ENCODE results near the gene CDH12. TPM values are rescaled to one million over a fixed set of nuclear protein-coding genes. Genes with fewer than 3 reads are reported as not detected.
"Not testable (repeated sequence)": the region's sequence is repeated elsewhere in the genome, so short reads cannot be mapped to it uniquely, and the experiment has no call there.

Gene CDH12
- total RNA-seq, 1 donor from 2014 or later = not detected

GRCh38 chr5:22776285-22776684 lies 76.9 kb downstream of the CDH12 start:
- ATAC-seq (no peak), DNase-seq (ENCODE audit: low spot score) (no peak)

- not testable (repeated sequence) for ATAC-seq; DNase-seq (ENCODE audit: low spot score)
These were observed 78.9 kb downstream of the CDH12 start for GRCh38 chr5:22774214-22774613.

DNA sequence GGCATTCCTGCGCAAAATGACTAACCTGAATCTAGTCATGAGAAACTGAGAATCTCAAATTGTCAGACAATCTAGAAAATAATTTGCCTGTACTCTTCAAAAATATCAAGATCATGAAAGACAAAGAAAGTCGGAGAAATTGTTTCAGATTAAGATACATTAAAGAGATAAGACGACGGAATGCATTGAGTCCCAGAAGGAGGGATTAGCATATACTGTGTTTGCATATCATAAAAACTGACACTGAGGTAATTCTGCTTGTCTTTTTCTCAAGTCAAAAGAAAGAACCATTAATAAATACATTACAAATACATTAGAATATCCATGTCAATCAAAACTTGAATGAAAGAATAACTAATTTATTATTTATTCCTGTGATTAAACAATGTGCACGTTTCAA lies 88.4 kb downstream of the CDH12 start:
- ATAC-seq = no peak
- DNase-seq (ENCODE audit: low spot score) = no peak

- no peak for ATAC-seq
These were observed 95.4 kb downstream of the CDH12 start for GRCh38 chr5:22757776-22758175.

DNA sequence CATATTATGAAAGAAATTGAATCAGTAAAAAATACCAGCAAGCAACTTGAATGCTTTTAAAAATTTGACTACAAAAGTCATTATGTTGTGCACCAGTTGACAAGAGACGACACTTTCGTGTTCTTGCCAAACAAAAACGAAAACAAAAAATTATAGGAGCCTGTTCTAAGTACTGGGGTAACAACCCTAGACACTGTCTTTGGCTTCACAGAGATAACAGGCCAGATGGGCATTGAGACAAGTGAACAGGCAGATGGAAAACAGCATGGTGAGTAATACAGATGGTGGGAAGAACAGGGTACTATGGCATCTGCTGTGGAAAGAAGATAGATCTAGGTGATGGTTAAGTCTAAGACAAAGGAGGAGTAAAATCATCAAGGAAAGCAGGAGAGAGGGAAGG lies 99.0 kb downstream of the CDH12 start:
- ATAC-seq (no peak), DNase-seq (ENCODE audit: low spot score) (no peak)

More at GRCh38 chr5:22757776-22758175, 95.4 kb downstream of the CDH12 start:
- DNase-seq (ENCODE audit: low spot score) = no peak

GRCh38 chr5:22751536-22751935 lies 101.6 kb downstream of the CDH12 start:
- ATAC-seq (no peak), DNase-seq (ENCODE audit: low spot score) (no peak)

- ATAC-seq (no peak), DNase-seq (ENCODE audit: low spot score) (no peak)
These were observed 116.6 kb downstream of the CDH12 start for GRCh38 chr5:22736443-22737003.

- ATAC-seq = no peak
- no peak for DNase-seq (ENCODE audit: low spot score)
These were observed 118.2 kb downstream of the CDH12 start for GRCh38 chr5:22734907-22735306.

DNA sequence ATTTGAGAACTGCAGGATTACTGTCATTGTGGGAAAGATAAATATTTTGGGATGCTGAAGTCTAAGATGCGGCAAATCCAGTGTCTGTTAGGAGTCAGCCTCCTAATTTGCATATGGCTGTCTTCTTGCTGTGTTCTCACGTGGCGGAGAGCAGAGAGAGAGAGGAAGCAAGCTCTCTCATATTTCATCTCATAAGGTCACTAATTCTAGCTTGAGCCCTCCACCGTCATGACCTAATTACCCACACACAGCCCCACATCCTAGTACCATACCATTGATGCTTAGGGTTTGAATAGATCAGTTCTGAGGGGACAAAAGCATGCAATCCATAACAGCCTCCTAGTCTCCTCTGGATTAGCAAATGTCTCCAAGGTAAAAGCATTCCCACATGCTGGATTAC lies 124.5 kb downstream of the CDH12 start:
- no peak for ATAC-seq
- DNase-seq (ENCODE audit: low spot score) = no peak

DNA sequence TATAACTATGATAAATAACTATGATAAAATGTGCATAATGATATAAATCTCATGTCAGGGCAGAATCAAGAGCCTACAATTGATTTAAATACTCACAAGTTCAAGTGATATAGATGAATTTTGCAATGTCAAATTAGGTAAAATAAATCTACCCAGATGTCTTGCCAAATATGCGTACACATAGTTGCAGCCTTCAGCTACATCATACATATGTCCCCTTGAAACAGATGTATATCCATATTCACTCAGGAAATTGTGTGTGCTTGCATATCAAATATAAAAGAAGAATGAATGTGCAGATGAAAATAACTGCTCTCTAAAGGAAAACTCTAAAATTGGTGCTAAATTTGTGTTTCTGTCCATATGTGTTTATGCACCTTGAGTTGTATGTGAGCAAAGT lies 130.7 kb downstream of the CDH12 start:
- ATAC-seq (no peak), DNase-seq (ENCODE audit: low spot score) (no peak)

- ATAC-seq (no peak), DNase-seq (ENCODE audit: low spot score) (no peak)
These were observed 131.1 kb downstream of the CDH12 start for GRCh38 chr5:22722056-22722455.

DNA sequence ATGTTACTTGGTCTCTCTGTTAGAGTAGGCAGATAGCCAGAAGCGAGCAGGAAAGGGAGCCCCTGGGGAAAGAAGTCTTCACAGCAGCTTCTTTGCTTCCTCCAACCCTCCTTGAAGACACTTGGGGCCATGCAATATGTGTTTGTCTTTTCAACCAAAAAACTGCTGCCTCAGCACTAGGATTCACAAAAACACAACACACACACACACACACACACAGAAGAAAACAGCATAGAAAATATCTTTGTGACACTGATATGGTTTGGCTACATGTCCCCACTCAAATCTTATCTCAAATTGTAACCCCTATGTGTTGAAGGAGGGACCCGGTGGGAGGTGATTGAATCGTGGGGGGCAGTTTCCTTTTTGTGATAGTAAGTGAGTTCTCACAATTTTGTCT lies 133.3 kb downstream of the CDH12 start:
- DNase-seq (ENCODE audit: low spot score) (no peak), ATAC-seq (no peak)

GRCh38 chr5:22710660-22711059 lies 142.5 kb downstream of the CDH12 start:
- DNase-seq (ENCODE audit: low spot score) (no peak), ATAC-seq (no peak)

GRCh38 chr5:22709743-22710142 lies 143.4 kb downstream of the CDH12 start:
- ATAC-seq (no peak), DNase-seq (ENCODE audit: low spot score) (no peak)

- DNase-seq (ENCODE audit: low spot score) (no peak), ATAC-seq (no peak)
These were observed 144.3 kb downstream of the CDH12 start for GRCh38 chr5:22708770-22709328.

DNA sequence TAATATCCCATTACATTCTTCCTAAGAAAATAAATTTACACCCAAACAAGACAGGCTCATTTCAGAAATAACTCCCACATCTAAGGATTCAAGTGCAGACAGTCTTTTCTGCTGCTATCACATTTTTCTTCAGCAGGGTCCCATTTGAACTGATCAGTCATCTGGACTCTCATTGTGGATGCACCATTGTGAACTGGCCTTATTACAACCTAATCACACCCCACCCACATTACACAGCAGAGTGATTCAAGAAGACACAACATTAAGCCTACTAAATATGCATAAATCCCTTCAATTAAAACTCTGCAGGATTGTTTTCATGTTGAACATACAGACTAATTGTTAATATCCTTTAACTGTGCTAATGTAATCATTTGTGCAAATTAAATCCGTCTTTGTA lies 146.2 kb downstream of the CDH12 start:
- ATAC-seq = no peak
- DNase-seq (ENCODE audit: low spot score) = no peak

DNA sequence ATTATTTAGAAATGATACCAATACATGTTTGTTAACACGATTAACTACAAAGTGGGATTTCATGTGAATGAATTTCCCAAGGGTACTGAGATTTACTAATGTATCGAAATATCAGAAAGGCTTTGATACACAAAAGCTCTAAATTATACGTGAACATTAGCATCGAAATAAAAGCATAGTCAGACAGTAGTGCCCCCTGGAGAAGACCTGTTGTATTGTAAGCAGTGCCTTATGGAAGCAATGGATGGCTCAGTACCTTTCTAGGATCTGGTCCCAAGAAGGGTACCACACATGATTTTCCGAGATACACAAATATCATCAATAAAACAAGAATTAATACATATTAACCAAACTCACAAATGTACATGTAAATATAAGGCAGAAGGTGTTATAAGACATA lies 153.8 kb downstream of the CDH12 start:
- DNase-seq (ENCODE audit: low spot score) (no peak), ATAC-seq (no peak)

DNA sequence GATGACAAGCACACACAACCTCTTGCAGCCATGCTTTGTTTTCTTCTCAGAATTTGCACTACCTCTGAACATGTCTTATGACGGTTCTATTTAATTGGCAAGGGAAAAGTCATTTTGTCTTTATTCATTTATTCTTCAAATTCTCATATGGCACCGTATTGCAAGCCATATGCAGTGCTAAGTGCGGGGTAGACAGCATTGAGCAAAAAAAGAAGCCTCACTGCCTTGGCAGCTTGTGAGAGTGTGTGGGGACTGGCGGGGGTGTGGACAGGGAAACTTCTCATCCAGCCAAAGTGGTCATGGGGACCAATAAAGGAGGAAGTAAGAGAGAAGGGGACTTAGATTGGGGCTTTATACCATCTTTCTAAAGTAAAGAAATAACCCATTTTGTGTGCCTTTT lies 160.0 kb downstream of the CDH12 start:
- ATAC-seq = no peak
- DNase-seq (ENCODE audit: low spot score) = no peak

DNA sequence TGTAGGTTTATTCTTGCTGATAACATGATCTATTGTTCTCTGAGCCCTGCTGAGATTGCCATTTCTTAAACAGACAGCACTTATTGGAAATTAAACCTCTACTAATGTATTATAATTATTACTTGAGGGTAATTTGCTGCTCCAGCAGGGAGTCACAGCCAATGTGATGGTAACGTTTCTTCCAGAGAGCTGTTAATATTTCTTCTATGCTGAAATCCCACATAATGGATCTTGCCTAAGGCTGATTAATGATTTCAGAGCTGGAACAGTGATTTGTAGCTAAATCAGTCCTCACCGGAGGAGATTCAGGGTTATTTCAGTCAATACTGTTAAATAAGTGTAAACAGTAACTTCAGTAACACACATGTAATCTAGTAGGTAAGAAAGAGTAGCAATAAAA lies 170.1 kb downstream of the CDH12 start:
- DNase-seq (ENCODE audit: low spot score) = no peak
- no peak for ATAC-seq

DNA sequence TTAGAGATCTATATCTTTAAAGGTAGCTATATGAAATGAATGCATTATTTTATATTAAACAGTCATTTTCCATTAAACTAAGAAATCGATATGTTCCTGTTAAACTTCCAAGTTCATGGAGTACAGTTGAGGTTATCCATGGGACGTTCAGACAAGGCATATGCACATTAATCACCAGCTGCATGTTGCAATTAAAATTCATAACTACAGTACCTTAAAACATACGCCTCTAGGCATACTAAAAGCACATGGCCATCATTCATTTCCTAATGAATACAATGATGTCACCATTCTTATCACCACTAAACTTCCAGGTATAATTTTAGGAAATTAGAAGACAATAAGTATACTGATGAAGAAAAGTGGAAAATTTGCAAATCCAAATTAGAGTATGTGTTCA lies 174.3 kb downstream of the CDH12 start:
- no peak for ATAC-seq
- DNase-seq (ENCODE audit: low spot score) = no peak

DNA sequence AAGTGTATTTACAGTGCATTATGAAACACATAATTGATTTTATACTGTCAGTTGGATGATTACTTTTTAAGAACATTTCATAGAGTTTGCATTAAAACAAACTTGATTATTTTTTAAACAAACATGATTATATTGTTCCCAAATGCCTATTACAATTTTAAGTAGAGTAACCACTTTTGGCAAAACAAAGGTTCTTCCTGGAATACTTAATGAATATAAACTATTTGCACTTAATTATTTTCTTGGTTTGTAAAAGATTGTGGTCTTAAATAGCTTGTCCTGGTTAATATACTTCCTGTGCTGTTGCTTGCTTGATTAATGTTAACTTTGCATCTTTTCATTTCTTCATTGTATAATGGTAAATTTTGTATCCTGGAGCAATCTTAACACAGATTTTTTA lies 180.0 kb downstream of the CDH12 start:
- DNase-seq (ENCODE audit: low spot score) = no peak
- no peak for ATAC-seq

DNA sequence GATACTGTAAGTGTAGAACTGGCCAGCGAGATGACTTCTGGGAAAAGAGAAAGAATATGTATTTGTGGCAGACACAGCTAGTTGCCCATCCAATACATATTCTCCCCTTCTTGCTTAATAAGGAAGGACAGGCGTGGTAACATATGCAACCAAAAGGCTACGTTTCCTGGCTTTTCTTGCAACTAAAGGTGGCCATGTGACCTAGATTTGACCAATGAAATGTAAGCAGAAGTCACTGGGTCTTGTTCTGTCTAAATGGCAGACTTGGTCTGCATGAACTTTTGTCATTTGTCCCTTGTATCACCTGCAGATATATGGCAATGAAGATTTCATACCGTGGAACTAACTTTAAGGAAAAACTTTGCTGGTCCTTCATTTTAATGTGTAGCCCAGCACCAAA lies 183.8 kb downstream of the CDH12 start:
- ATAC-seq (no peak), DNase-seq (ENCODE audit: low spot score) (no peak)

GRCh38 chr5:22665801-22666200 lies 187.3 kb downstream of the CDH12 start:
- no peak for DNase-seq (ENCODE audit: low spot score)
- ATAC-seq = no peak
